Neuron (in vitro differentiated cells): ENCODE measurements around the gene COL9A3.

Source experiments
- H2AFZ ChIP-seq: one replicate; pipeline ENCODE4 v1.6.1; 2013; ENCODE audit warnings: low read depth, mild to moderate bottlenecking, inconsistent platforms, low read length, moderate library complexity
- H3K27me3 ChIP-seq: one replicate; pipeline ENCODE4 v1.6.1; 2013; ENCODE audit warnings: low read length; ENCODE audit not compliant: insufficient read depth
- H3K36me3 ChIP-seq: one replicate; pipeline ENCODE4 v1.6.1; 2013; ENCODE audit warnings: low read length; ENCODE audit not compliant: insufficient read depth
- H3K4me1 ChIP-seq: one replicate; pipeline ENCODE4 v1.6.1; 2013; ENCODE audit warnings: low read length; ENCODE audit not compliant: insufficient read depth
- H3K4me3 ChIP-seq: 2 replicates; pipeline ENCODE4 v1.5.1; 2013; ENCODE audit warnings: mild to moderate bottlenecking, low read length, moderate library complexity
- H3K9me3 ChIP-seq: one replicate; pipeline ENCODE4 v1.6.1; 2013; ENCODE audit warnings: low read length

Gene COL9A3

DNA sequence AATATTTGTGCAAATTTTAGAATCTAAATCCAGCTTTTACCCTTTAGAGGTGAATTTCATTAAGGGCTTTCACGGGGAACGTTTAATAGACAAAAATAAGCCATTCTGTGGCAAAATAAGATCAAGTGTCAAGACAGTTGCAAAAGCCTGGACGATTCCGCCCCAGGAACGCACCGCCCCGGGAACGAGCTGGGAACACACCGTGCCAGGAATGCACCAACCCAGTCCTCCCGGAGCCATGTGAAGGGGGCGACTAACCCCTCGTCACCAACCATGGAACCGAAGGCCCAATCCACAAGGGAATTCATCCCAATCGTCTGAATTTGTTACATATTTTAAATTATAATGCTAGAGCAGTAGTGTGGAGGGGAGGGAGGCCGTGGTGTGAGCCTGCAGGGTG, 65.6 kb downstream of the COL9A3 start:
- Histone ChIP-seq H3K4me3 (no peak overlapping the region), H3K9me3 (no peaks in the 10 kb centered on the region), H3K4me1 (no peaks in the 10 kb centered on the region), H3K27me3 (no peaks in the 10 kb centered on the region), H2AFZ (no peak overlapping the region), H3K36me3 (peaks cover 32% of the 10 kb centered on the region)

DNA sequence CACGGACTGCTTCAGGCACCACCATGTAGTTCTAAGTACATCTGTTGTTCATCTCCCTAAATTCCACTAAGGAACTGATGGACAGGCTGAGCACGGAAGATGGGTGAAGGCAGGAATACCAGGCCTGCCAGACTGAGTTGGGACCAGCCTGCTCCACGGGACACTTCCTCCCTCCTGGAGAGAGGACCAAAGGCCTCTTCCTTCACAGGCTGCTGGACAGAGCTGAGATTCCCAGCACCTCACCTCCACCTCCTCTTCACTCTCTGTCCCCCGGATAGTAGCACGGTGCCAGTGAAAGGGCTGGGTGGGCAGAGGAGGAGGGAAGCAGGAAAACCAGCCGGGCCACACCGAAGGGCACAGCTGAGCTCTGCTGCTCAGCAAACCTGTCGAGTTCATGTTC, 67.7 kb downstream of the COL9A3 start:
- Histone ChIP-seq H3K36me3 (peaks cover 53% of the 10 kb centered on the region), H3K4me1 (no peaks in the 10 kb centered on the region), H3K27me3 (no peaks in the 10 kb centered on the region), H3K4me3 (no peak overlapping the region), H3K9me3 (no peaks in the 10 kb centered on the region), H2AFZ (no peak overlapping the region)

DNA sequence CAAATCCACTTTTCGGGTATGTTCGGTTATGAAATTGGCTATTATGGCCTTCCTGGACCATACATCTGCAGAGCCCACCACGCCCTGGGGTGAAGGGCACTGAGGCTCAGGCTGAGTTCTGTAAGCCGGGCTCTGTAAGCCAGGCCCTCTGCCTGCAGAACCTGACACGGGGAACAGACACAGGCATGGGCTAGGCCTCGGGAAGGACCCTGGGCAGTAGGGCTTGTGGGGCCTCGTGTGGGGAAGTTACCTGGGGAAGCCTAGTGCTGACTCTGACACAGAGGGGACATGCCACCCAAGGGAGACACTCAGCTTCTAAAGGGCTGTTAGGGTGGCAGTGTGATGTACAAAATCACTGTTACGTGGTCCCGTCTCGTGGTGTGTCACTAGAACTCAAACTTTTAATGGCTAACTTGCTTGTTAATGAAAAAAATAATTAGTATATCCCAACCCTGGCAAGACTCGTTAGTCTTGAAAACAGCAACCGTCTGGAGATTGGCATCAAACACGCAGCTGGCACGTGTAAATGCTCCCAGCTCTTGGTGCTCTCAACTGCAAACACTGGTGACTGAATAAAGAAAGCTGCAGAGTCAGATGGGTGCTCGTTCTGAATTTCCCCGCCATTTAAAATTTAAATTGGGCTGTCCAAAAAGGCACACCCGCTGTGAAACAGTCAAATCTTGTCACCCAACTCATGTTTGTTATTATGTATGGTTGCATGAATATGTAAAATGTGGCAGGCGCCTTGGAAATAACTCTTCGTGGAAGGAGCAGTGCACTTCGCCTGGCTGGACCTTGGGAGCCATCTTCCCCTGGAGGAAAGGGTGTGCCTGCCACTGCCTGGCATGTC, 68.4 kb downstream of the COL9A3 start:
- Histone ChIP-seq H3K36me3 (peaks cover 58% of the 10 kb centered on the region), H3K4me1 (no peaks in the 10 kb centered on the region), H3K27me3 (no peaks in the 10 kb centered on the region), H3K9me3 (no peaks in the 10 kb centered on the region), H3K4me3 (no peak overlapping the region), H2AFZ (no peak overlapping the region)

DNA sequence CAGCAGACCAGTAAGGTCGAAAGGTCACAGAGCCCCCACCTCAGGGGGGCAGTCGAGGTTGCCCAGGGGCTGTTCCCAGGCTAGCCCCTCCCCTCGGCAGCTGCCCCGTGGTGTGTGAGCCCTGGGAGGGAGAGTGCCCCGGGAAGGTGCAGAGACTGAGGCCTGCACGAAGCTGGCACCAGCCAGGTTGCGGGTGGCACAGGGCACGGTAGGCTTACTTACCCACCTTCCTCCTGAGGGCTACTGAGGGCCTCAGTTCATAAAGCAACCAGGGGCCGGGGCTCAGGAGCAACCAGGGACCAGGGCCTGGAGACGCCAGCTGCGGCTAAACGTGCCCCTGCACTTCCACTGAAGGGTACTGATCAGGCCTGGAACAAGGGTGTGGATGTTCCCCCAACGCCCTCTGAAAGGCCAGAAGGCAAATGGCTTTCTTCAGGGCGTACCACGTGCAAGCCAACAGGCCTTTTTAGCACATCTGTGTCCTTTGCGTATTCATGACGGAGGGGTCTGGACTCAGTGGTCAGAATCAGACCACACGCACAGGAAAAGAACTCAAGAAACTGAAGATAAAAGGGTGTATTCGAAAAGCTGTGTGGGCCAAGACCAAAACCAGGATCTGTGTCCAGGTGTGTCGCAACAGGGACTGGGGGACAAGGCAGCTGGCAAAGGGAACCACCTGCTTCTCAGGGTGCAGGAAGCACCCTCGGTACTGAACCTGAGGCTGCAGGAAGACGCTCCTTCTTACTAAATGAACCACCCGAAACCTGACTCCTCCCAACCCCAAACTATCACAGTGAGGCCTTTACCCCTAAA, 69.3 kb downstream of the COL9A3 start:
- H3K9me3 ChIP-seq = no peaks in the 10 kb centered on the region
- peaks cover 59% of the 10 kb centered on the region for H3K36me3 ChIP-seq
- H3K4me3 ChIP-seq = no peak overlapping the region
- H3K27me3 ChIP-seq = no peaks in the 10 kb centered on the region
- no peaks in the 10 kb centered on the region for H3K4me1 ChIP-seq
- H2AFZ ChIP-seq = no peak overlapping the region

DNA sequence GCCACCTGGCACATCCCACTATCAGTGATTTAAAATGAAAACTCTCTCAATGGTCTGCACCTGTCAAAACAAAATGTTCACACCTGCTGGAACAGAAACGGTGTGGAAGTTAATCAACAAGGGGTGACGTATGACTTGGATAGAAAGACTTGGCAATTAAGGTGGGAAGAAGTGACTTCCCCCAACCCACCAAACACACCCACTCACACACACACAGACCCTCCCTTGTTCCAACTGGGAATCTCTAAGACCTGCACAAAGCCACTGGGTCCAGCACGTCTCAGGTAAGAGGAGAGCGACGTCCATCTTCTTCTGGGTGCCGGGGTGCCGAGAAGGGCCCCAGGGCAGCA, 69.8 kb downstream of the COL9A3 start:
- Histone ChIP-seq H3K4me1 (no peaks in the 10 kb centered on the region), H2AFZ (no peak overlapping the region), H3K27me3 (no peaks in the 10 kb centered on the region), H3K9me3 (no peaks in the 10 kb centered on the region), H3K36me3 (peaks cover 59% of the 10 kb centered on the region), H3K4me3 (no peak overlapping the region)

DNA sequence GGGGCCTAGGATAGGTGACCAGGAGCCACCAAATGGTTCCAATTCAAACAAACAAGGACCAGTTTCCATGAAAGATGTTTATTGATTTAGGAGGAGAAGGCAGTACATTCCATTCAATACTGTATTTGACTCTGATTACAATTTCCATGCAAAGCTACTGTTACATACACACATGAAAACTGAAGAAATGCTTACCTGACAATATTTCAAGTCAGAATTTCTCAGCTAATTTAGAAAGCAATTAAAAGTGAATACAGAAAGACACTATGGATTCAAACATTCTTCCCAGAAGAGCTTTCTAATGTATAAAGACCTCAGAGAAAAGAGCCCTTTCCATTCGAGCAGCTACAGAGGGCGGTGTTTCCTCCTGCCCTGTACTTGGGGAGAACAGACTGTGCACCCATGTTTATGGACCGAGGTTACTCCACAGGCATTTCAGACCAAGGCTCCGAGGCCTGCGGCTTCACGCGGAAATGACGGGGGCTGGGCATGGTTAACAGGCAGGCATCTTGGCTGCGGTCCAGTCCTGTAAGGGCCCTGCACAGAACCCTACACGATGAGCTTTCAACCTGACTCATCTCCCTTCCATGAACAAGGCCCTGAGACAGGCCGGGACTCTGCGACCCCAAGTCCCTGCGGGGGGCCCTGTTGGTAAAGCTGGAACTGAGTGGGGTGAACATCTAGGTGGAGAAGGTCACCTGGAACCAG, 70.5 kb downstream of the COL9A3 start:
- H3K36me3 ChIP-seq = peaks cover 63% of the 10 kb centered on the region
- no peak overlapping the region for H3K4me3 ChIP-seq
- no peak overlapping the region for H2AFZ ChIP-seq
- no peaks in the 10 kb centered on the region for H3K27me3 ChIP-seq
- H3K9me3 ChIP-seq = no peaks in the 10 kb centered on the region
- H3K4me1 ChIP-seq = no peaks in the 10 kb centered on the region

DNA sequence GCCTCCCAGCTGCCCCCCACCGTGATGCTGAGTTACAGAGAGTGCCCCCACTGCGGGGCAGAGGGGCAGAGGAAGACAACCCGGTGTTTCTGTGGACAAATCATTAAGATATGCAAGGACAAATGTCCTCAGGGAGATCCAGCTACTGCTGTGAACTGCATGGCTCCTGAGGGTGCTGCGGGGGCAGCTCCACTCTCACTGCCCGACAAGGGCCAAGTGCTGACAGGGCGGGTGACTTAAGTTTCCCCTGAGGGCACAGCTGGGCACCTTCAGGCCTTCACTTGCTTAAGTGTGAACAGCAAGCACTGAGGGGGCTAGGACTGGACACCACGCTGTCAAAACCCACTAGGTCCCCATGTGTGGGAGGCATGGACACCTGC, 71.0 kb downstream of the COL9A3 start:
- peaks cover 68% of the 10 kb centered on the region for H3K36me3 ChIP-seq
- no peaks in the 10 kb centered on the region for H3K4me1 ChIP-seq
- no peak overlapping the region for H2AFZ ChIP-seq
- no peaks in the 10 kb centered on the region for H3K27me3 ChIP-seq
- no peak overlapping the region for H3K4me3 ChIP-seq
- no peaks in the 10 kb centered on the region for H3K9me3 ChIP-seq

DNA sequence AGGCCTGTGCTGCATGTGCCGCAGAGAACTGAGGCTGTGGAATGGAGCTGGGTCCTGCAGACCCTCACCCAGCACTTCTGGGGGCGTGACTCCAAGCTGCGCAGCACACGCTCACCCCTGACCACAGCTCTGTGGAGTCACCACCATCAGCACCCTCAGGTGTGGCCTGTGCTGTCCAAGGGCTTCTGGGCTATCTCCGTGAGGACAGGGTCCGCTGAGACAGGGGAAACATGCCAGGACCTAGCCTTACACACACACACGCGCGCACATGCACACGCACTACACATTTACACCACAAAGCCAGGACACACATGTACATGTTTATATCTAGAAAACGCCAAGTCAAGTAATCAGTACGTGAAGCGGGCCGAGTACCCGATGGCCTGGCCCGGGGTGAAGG, 71.6 kb downstream of the COL9A3 start:
- Histone ChIP-seq H3K27me3 (no peaks in the 10 kb centered on the region), H3K36me3 (peaks cover 73% of the 10 kb centered on the region), H3K4me3 (no peak overlapping the region), H2AFZ (no peak overlapping the region), H3K9me3 (no peaks in the 10 kb centered on the region), H3K4me1 (no peaks in the 10 kb centered on the region)

DNA sequence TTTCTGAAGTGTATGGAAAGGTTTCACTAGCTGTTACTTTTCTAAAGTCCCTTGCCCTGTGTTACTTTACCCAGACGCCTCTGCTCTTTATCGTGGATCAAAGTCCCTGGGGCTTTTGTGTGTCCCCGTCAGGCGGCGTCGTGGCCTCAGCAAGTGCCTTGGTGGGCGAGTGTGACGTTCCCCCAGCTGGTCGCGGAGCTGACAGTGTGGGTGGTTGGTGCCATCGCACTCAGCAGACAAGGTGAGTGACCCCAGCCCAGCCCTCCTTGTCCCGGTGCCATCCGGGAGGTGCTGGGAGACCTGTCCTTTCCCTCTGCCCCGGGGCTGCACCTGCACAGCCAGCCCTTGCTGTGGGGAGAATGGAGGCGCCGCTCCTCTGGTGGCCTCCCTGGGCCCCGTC, 72.1 kb downstream of the COL9A3 start:
- no peaks in the 10 kb centered on the region for H3K4me1 ChIP-seq
- H3K27me3 ChIP-seq = no peaks in the 10 kb centered on the region
- H3K9me3 ChIP-seq = no peaks in the 10 kb centered on the region
- H3K36me3 ChIP-seq = peaks cover 78% of the 10 kb centered on the region
- no peak overlapping the region for H3K4me3 ChIP-seq
- H2AFZ ChIP-seq = no peak overlapping the region

DNA sequence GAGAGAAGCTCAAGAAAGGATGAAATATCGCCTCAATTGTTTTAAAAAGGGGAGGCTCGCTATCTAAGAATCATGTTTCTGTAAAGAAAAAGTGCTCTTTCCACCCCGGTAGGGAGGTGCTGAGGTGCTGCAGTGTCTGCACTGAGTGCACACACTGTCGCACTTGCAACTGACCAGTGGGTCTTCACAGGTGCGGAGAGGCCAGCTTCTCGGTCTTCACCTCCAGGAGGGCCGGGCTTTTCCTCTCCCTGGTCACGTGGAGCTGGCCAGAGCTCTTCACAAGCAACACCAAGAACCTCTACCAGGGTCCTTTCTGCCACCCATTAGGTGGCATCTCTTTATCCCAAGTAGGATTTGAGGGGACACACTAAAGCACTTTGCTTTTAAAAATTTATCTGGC, 72.6 kb downstream of the COL9A3 start:
- H3K27me3 ChIP-seq = no peaks in the 10 kb centered on the region
- H3K36me3 ChIP-seq = peaks cover 83% of the 10 kb centered on the region
- no peaks in the 10 kb centered on the region for H3K9me3 ChIP-seq
- no peak overlapping the region for H3K4me3 ChIP-seq
- no peak overlapping the region for H2AFZ ChIP-seq
- no peaks in the 10 kb centered on the region for H3K4me1 ChIP-seq

DNA sequence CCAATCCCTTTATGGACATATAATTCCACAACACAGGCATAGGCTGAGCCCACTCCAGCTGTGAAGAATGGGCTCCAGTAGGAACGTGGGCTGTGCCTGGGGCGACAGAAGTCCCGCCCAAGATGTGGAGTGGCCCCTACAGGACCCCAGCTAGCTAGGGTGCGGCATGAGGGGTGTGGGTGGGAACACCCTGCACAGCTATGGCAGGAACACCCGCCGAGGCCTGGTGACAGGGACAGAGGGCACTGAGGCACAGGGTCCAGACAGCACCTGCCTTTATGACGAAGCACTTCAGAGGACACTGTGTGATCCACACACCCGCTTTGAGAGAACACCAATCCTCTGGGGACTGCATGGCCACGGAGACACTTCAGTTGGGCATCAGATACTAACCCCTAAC, 73.0 kb downstream of the COL9A3 start:
- Histone ChIP-seq H3K36me3 (peaks cover 88% of the 10 kb centered on the region), H3K4me1 (no peaks in the 10 kb centered on the region), H2AFZ (no peak overlapping the region), H3K27me3 (no peaks in the 10 kb centered on the region), H3K9me3 (no peaks in the 10 kb centered on the region), H3K4me3 (no peak overlapping the region)

DNA sequence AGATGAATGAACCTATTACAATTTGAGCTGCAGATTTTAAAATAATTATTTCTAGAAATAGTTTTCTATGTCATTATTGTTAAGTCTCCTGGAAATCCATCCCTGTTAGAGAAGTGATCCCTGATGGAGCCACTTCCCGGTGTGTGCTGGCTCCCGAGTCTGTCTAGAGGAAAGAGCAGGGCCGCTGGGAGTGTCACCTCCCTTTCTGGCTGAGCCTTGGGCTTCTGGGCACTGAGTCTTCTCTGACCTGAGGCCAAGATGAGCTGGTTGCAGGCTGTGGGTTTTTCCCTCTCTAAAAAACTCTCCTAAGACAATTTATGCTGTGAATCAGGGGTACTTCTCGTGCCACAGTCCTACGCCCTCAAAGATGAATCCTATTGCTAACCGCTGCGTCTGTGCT, 73.6 kb downstream of the COL9A3 start:
- Histone ChIP-seq H3K4me3 (no peak overlapping the region), H3K4me1 (no peaks in the 10 kb centered on the region), H2AFZ (no peak overlapping the region), H3K9me3 (no peaks in the 10 kb centered on the region), H3K27me3 (no peaks in the 10 kb centered on the region), H3K36me3 (peaks cover 93% of the 10 kb centered on the region)
